DOHH2 (cell line): ENCODE measurements around the gene PPP1R18.

Source experiments
- H3F3A ChIP-seq: fragments of 200-600 bp; sonication (generic), shearing (Covaris generic); 2 replicates; pipeline ENCODE4 v1.6.0; 2016; ENCODE audit warnings: antibody characterized with exemption, mild to moderate bottlenecking; ENCODE audit not compliant: control insufficient read depth, insufficient read depth
- H3K27ac ChIP-seq: fragments of 200-600 bp; sonication (generic); 2 replicates; pipeline ENCODE4 v1.5.1; 2014; ENCODE audit warnings: low read depth, mild to moderate bottlenecking, low read length, moderate library complexity
- H3K27me3 ChIP-seq: fragments of 200-600 bp; sonication (generic); 2 replicates; pipeline ENCODE4 v1.6.1; 2014; ENCODE audit warnings: mild to moderate bottlenecking, low read length, mixed read lengths; ENCODE audit not compliant: control insufficient read depth
- H3K36me3 ChIP-seq: fragments of 200-600 bp; sonication (generic); 2 replicates; pipeline ENCODE4 v1.6.1; 2014; ENCODE audit warnings: mild to moderate bottlenecking, low read length, moderate library complexity, mixed read lengths; ENCODE audit not compliant: control insufficient read depth
- H3K4me1 ChIP-seq: fragments of 200-600 bp; sonication (generic); 2 replicates; pipeline ENCODE4 v1.6.1; 2014; ENCODE audit warnings: mild to moderate bottlenecking, low read length, mixed read lengths; ENCODE audit not compliant: control insufficient read depth
- H3K4me2 ChIP-seq: fragments of 200-600 bp; sonication (generic); 2 replicates; pipeline ENCODE4 v1.6.0; 2014; ENCODE audit warnings: mild to moderate bottlenecking, low read length, moderate library complexity
- H3K4me3 ChIP-seq: fragments of 200-600 bp; sonication (generic); 2 replicates; pipeline ENCODE4 v1.5.1; 2014; ENCODE audit warnings: mild to moderate bottlenecking, low read length, mixed read lengths
- H3K79me2 ChIP-seq: fragments of 200-600 bp; sonication (generic); 2 replicates; pipeline ENCODE4 v1.6.1; 2014; ENCODE audit warnings: mild to moderate bottlenecking, low read length, mixed read lengths; ENCODE audit not compliant: control insufficient read depth
- H3K9me2 ChIP-seq: fragments of 200-600 bp; sonication (generic); replicated peaks from 2 replicates; pipeline ENCODE4 v1.6.1; 2014; ENCODE audit warnings: mild to moderate bottlenecking, low read length, mixed read lengths; ENCODE audit not compliant: control insufficient read depth
- H3K9me3 ChIP-seq: fragments of 200-600 bp; sonication (generic); 2 replicates; pipeline ENCODE4 v1.6.1; 2014; ENCODE audit warnings: antibody characterized with exemption, low read length, mixed read lengths; ENCODE audit not compliant: control insufficient read depth, insufficient read depth
- H4K20me1 ChIP-seq: fragments of 200-600 bp; sonication (generic); 2 replicates; pipeline ENCODE4 v1.6.0; 2014; ENCODE audit warnings: low read depth, mild to moderate bottlenecking, antibody characterized with exemption, low read length, moderate library complexity; ENCODE audit not compliant: control insufficient read depth, insufficient read depth
- EZH2phosphoT487 ChIP-seq: fragments of 200-600 bp; sonication (generic); IDR thresholded peaks from 2 replicates; pipeline ENCODE4 v1.6.1; 2017; ENCODE audit warnings: borderline replicate concordance, mild to moderate bottlenecking, antibody characterized with exemption, low read length, moderate library complexity, mixed read lengths
- TF ChIP-seq, protein P1 (sequence below): fragments of 200-600 bp; sonication (generic); IDR thresholded peaks from one replicate; pipeline ENCODE4 v1.5.1; 2014; ENCODE audit warnings: antibody characterized with exemption, mild to moderate bottlenecking, low read depth, low read length; ENCODE audit not compliant: poor library complexity, severe bottlenecking

PPP1R18 gene

DNA sequence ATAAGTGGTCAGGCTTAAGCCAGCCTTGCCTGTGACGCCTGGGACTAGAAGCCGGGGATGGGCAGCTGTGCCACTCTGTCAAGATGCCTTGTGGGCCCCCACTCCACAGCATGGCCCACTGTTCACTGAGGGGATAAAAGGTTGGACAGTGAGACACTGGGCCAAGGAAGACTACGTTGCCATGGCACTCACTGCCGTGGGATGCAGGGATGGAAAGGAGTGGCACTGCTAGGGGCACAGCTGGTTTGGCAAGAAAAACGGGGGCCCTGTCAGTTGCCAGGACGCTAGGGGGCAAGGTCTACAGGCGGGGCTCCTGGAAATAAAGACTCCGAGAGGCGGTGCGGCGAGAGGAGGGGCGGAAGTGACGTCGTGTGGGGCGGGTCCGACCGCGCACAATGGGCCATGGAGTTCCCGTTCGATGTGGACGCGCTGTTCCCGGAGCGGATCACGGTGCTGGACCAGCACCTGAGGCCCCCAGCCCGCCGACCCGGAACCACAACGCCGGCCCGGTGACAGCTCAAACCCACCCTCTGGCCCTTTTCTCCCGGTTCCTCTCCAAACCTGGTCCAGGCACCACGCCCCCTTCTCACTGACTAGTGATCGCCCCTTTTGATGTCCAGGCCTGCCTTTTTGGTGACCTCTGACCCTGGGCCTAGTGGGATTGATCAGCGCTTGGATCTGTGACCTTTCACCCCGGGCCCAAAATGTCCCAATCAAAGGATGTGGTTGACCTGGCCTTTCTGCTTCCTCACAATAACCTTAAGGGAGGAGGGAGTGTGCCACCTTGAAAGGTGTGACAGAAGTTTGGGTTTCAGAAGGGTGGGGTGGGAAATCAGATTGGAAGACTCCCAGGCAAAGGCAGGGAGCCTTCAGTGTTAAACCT, 59.7 kb downstream of the PPP1R18 start, which contains the start of gene ATAT1:
Gene ATAT1, plus strand, starts transcription at position 391 of the 883 bp plus-strand sequence.
- Histone ChIP-seq H3K79me2 (peaks cover 9% of the 10 kb centered on the region), H3K4me3 (peak within 1 kb of the TSS; percentile 94), H3K4me2 (peak within 1 kb of the TSS; percentile 96), H3K27me3 (no peaks in the 10 kb centered on the region), H4K20me1 (peaks cover 8% of the 10 kb centered on the region), H3K36me3 (peaks cover 55% of the 10 kb centered on the region), H3K9me2 (no peaks in the 10 kb centered on the region), H3K4me1 (peaks cover 15% of the 10 kb centered on the region), H3F3A (peaks cover 18% of the 10 kb centered on the region), H3K27ac (peak within 1 kb of the TSS; percentile 27; the same call in 1 of the 2 replicates), H3K9me3 (no peaks in the 10 kb centered on the region)
- no peak for TF ChIP-seq EZH2phosphoT487
- TF ChIP-seq, protein P1, sequence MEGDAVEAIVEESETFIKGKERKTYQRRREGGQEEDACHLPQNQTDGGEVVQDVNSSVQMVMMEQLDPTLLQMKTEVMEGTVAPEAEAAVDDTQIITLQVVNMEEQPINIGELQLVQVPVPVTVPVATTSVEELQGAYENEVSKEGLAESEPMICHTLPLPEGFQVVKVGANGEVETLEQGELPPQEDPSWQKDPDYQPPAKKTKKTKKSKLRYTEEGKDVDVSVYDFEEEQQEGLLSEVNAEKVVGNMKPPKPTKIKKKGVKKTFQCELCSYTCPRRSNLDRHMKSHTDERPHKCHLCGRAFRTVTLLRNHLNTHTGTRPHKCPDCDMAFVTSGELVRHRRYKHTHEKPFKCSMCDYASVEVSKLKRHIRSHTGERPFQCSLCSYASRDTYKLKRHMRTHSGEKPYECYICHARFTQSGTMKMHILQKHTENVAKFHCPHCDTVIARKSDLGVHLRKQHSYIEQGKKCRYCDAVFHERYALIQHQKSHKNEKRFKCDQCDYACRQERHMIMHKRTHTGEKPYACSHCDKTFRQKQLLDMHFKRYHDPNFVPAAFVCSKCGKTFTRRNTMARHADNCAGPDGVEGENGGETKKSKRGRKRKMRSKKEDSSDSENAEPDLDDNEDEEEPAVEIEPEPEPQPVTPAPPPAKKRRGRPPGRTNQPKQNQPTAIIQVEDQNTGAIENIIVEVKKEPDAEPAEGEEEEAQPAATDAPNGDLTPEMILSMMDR, result peak; percentile 68
